Measurements from ENCODE around the gene LBH.

GRCh38 chr2:30280596-30281434 is 49.5 kb downstream of the LBH start:
- TF ChIP-seq CTCF (IDR thresholded peaks at IDR 0.05) (no peak), POLR2A (IDR thresholded peaks at IDR 0.05) (no peak)

All from thyroid gland (tissue), 4 donors.